Cardiac muscle cell (in vitro differentiated cells and primary cell): ENCODE results near the gene GABRP. TPM values are rescaled to one million over a fixed set of nuclear protein-coding genes. Genes with fewer than 3 reads are reported as not detected.

Source experiments
- DNase-seq, 2 donors: peaks; one replicate each; pipeline versions ENCODE4 v3.0.0 to v3.0.0-alpha.2; 2010 to 2017; ENCODE audit warnings: low read depth in 1 of 2, low spot score in 1 of 2
- H3K27ac ChIP-seq: fragments of 200-600 bp; sonication (generic); 2 replicates; pipeline ENCODE4 v1.5.1; 2016
- H3K27me3 ChIP-seq: fragments of 200-600 bp; sonication (generic); 2 replicates; pipeline ENCODE4 v1.6.0; 2016; ENCODE audit warnings: control low read depth
- H3K36me3 ChIP-seq: fragments of 200-600 bp; sonication (generic); 2 replicates; pipeline ENCODE4 v1.5.1; 2016; ENCODE audit warnings: control low read depth
- H3K4me1 ChIP-seq: fragments of 200-600 bp; sonication (generic); 2 replicates; pipeline ENCODE4 v1.8.1; 2017; ENCODE audit warnings: low read depth, mild to moderate bottlenecking, mixed run types
- H3K4me3 ChIP-seq: fragments of 200-600 bp; sonication (generic); 2 replicates; pipeline ENCODE4 v1.5.1; 2016; ENCODE audit warnings: mild to moderate bottlenecking
- H3K9me3 ChIP-seq: fragments of 200-600 bp; sonication (generic); 2 replicates; pipeline ENCODE4 v1.5.1; 2017; ENCODE audit warnings: low read depth, mild to moderate bottlenecking, control low read depth
- polyA plus RNA-seq: library from polyadenylated mRNA; unstranded; fragments of >200 nt; fragmentation: Nextera tagmentation; extraction: Ambion mirVana; gene quantifications from 2 replicates; pipeline ENCODE4 v1.2.1, GENCODE V29; 2016
- total RNA-seq: library from RNA; depleted of rRNA; stranded (reverse); fragments of >200 nt; gene quantifications from 2 replicates; pipeline ENCODE4 v1.2.3, GENCODE V29; 2016
- TF ChIP-seq, protein P1 (sequence below): IDR thresholded peaks from 2 replicates; pipeline ENCODE4 v1.5.1; 2012; ENCODE audit warnings: low read depth, mild to moderate bottlenecking, low read length

Gene GABRP
- total and polyA plus RNA-seq, 2 experiments from 2014 or later = 0.30 to 0.46 TPM

GRCh38 chr5:170795154-170795553, 11.6 kb downstream of the GABRP start:
- no peaks in the 10 kb centered on the region for H3K9me3 ChIP-seq
- H3K4me1 ChIP-seq = no peaks in the 10 kb centered on the region
- TF ChIP-seq, protein P1, sequence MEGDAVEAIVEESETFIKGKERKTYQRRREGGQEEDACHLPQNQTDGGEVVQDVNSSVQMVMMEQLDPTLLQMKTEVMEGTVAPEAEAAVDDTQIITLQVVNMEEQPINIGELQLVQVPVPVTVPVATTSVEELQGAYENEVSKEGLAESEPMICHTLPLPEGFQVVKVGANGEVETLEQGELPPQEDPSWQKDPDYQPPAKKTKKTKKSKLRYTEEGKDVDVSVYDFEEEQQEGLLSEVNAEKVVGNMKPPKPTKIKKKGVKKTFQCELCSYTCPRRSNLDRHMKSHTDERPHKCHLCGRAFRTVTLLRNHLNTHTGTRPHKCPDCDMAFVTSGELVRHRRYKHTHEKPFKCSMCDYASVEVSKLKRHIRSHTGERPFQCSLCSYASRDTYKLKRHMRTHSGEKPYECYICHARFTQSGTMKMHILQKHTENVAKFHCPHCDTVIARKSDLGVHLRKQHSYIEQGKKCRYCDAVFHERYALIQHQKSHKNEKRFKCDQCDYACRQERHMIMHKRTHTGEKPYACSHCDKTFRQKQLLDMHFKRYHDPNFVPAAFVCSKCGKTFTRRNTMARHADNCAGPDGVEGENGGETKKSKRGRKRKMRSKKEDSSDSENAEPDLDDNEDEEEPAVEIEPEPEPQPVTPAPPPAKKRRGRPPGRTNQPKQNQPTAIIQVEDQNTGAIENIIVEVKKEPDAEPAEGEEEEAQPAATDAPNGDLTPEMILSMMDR = no peak
- no peaks in the 10 kb centered on the region for H3K27me3 ChIP-seq
- H3K27ac ChIP-seq = no peak overlapping the region
- H3K4me3 ChIP-seq = no peak overlapping the region
- H3K36me3 ChIP-seq = no peaks in the 10 kb centered on the region
- no peak for DNase-seq

- Histone ChIP-seq H3K4me3 (no peak overlapping the region), H3K36me3 (no peaks in the 10 kb centered on the region)
- TF ChIP-seq, protein P1 = no peak
These were observed 22.1 kb downstream of the GABRP start for GRCh38 chr5:170805666-170806065.

GRCh38 chr5:170809551-170809950, 26.0 kb downstream of the GABRP start:
- Histone ChIP-seq H3K27ac (no peak overlapping the region), H3K4me3 (no peak overlapping the region), H3K9me3 (no peaks in the 10 kb centered on the region), H3K27me3 (no peaks in the 10 kb centered on the region), H3K4me1 (no peaks in the 10 kb centered on the region), H3K36me3 (no peaks in the 10 kb centered on the region)
- peak; percentile 27 to 72 for DNase-seq
- TF ChIP-seq, protein P1 = peak; percentile 57

More at GRCh38 chr5:170805666-170806065, 22.1 kb downstream of the GABRP start:
- DNase-seq = no peak
- H3K27me3 ChIP-seq = no peaks in the 10 kb centered on the region
- H3K27ac ChIP-seq = no peak overlapping the region
- H3K4me1 ChIP-seq = no peaks in the 10 kb centered on the region
- no peaks in the 10 kb centered on the region for H3K9me3 ChIP-seq

GRCh38 chr5:170811719-170812118, 28.2 kb downstream of the GABRP start:
- no peak overlapping the region for H3K27ac ChIP-seq
- no peaks in the 10 kb centered on the region for H3K27me3 ChIP-seq
- no peaks in the 10 kb centered on the region for H3K36me3 ChIP-seq
- TF ChIP-seq, protein P1 = no peak
- no peak for DNase-seq
- no peaks in the 10 kb centered on the region for H3K4me1 ChIP-seq
- no peaks in the 10 kb centered on the region for H3K9me3 ChIP-seq
- no peak overlapping the region for H3K4me3 ChIP-seq

- TF ChIP-seq, protein P1 = no peak
- Histone ChIP-seq H3K27ac (no peak overlapping the region), H3K36me3 (no peaks in the 10 kb centered on the region), H3K4me3 (no peak overlapping the region), H3K9me3 (no peaks in the 10 kb centered on the region), H3K4me1 (no peaks in the 10 kb centered on the region), H3K27me3 (no peaks in the 10 kb centered on the region)
- no peak for DNase-seq
These were observed 29.7 kb downstream of the GABRP start for GRCh38 chr5:170813231-170813630.

GRCh38 chr5:170817195-170817594, 33.7 kb downstream of the GABRP start:
- TF ChIP-seq, protein P1 = no peak
- Histone ChIP-seq H3K9me3 (no peaks in the 10 kb centered on the region), H3K4me1 (no peaks in the 10 kb centered on the region), H3K27me3 (no peaks in the 10 kb centered on the region), H3K27ac (no peak overlapping the region), H3K4me3 (no peak overlapping the region), H3K36me3 (no peaks in the 10 kb centered on the region)
- DNase-seq = no peak
